Measurements from ENCODE around the gene HS3ST3B1.

The HS3ST3B1 gene

GRCh38 chr17:14296166-14296910 lies 4.5 kb upstream of the HS3ST3B1 start:
- WGBS, 2 experiments (ENCODE audit: insufficient coverage in 2 of 2) = 72 to 83% methylated on average over 5 to 10 of the region's 12 CpGs
- H3K4me3 ChIP-seq (ENCODE audit: extremely low read depth, insufficient read depth, low read length, poor library complexity, severe bottlenecking) = no peak overlapping the region
- H3K36me3 ChIP-seq (ENCODE audit: control insufficient read depth, insufficient read depth, low read length) = no peaks in the 10 kb centered on the region
- no peak overlapping the region for H3K27ac ChIP-seq (ENCODE audit: low read depth, low read length, severe bottlenecking)
- peaks cover 7% of the 10 kb centered on the region for H3K4me1 ChIP-seq (ENCODE audit: control insufficient read depth, insufficient read depth, low read length, poor library complexity, severe bottlenecking)
- H3K9me3 ChIP-seq (ENCODE audit: control insufficient read depth, low read length) = no peaks in the 10 kb centered on the region

GRCh38 chr17:14297161-14297851 lies 3.6 kb upstream of the HS3ST3B1 start:
- Histone ChIP-seq H3K9me3 (ENCODE audit: control insufficient read depth, low read length) (no peaks in the 10 kb centered on the region), H3K27ac (ENCODE audit: low read depth, low read length, severe bottlenecking) (no peak overlapping the region), H3K4me3 (ENCODE audit: extremely low read depth, insufficient read depth, low read length, poor library complexity, severe bottlenecking) (peak overlapping the region; percentile 41), H3K36me3 (ENCODE audit: control insufficient read depth, insufficient read depth, low read length) (no peaks in the 10 kb centered on the region), H3K4me1 (ENCODE audit: control insufficient read depth, insufficient read depth, low read length, poor library complexity, severe bottlenecking) (peaks cover 7% of the 10 kb centered on the region)
- 1 to 2% methylated on average over 40 to 53 of the region's 63 CpGs for WGBS, 2 experiments (ENCODE audit: insufficient coverage in 2 of 2)

GRCh38 chr17:14298221-14298946 lies 2.5 kb upstream of the HS3ST3B1 start:
- Histone ChIP-seq H3K4me1 (ENCODE audit: control insufficient read depth, insufficient read depth, low read length, poor library complexity, severe bottlenecking) (peaks cover 7% of the 10 kb centered on the region), H3K9me3 (ENCODE audit: control insufficient read depth, low read length) (no peaks in the 10 kb centered on the region), H3K4me3 (ENCODE audit: extremely low read depth, insufficient read depth, low read length, poor library complexity, severe bottlenecking) (peak overlapping the region; percentile 41), H3K27ac (ENCODE audit: low read depth, low read length, severe bottlenecking) (no peak overlapping the region), H3K36me3 (ENCODE audit: control insufficient read depth, insufficient read depth, low read length) (no peaks in the 10 kb centered on the region)
- 7% methylated on average over 26 to 39 of the region's 42 CpGs for WGBS, 2 experiments (ENCODE audit: insufficient coverage in 2 of 2)

DNA sequence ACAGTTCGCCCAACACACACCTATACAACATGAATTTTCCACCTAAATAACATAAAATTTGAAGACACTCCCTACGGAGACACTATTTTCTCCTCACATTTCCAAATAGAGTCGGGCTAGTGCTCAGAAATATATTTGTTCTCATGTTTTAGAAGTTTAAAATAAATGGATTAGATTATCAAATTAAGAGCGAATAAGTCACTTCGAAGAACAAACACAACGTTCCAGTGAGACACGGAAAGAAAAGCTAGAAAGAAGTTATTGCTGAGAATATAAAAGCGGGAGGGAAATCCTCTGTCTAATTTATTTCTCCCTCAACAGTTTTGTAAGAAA lies 2.0 kb upstream of the HS3ST3B1 start:
- Histone ChIP-seq H3K36me3 (ENCODE audit: control insufficient read depth, insufficient read depth, low read length) (no peaks in the 10 kb centered on the region), H3K27ac (ENCODE audit: low read depth, low read length, severe bottlenecking) (peak overlapping the region; percentile 71), H3K4me3 (ENCODE audit: extremely low read depth, insufficient read depth, low read length, poor library complexity, severe bottlenecking) (peak overlapping the region; percentile 40), H3K9me3 (ENCODE audit: control insufficient read depth, low read length) (no peaks in the 10 kb centered on the region), H3K4me1 (ENCODE audit: control insufficient read depth, insufficient read depth, low read length, poor library complexity, severe bottlenecking) (peaks cover 7% of the 10 kb centered on the region)
- 0 to 7% methylated on average over 1 to 5 of the region's 8 CpGs for WGBS, 2 experiments (ENCODE audit: insufficient coverage in 2 of 2)

- Histone ChIP-seq H3K4me3 (ENCODE audit: extremely low read depth, insufficient read depth, low read length, poor library complexity, severe bottlenecking) (peak overlapping the region; percentile 40), H3K27ac (ENCODE audit: low read depth, low read length, severe bottlenecking) (peak overlapping the region; percentile 71), H3K9me3 (ENCODE audit: control insufficient read depth, low read length) (no peaks in the 10 kb centered on the region), H3K36me3 (ENCODE audit: control insufficient read depth, insufficient read depth, low read length) (no peaks in the 10 kb centered on the region), H3K4me1 (ENCODE audit: control insufficient read depth, insufficient read depth, low read length, poor library complexity, severe bottlenecking) (peaks cover 7% of the 10 kb centered on the region)
- 0 to 1% methylated on average over 41 to 42 of the region's 52 CpGs for WGBS, 2 experiments (ENCODE audit: insufficient coverage in 2 of 2)
Measured at GRCh38 chr17:14299280-14300141, 1.4 kb upstream of the HS3ST3B1 start.

DNA sequence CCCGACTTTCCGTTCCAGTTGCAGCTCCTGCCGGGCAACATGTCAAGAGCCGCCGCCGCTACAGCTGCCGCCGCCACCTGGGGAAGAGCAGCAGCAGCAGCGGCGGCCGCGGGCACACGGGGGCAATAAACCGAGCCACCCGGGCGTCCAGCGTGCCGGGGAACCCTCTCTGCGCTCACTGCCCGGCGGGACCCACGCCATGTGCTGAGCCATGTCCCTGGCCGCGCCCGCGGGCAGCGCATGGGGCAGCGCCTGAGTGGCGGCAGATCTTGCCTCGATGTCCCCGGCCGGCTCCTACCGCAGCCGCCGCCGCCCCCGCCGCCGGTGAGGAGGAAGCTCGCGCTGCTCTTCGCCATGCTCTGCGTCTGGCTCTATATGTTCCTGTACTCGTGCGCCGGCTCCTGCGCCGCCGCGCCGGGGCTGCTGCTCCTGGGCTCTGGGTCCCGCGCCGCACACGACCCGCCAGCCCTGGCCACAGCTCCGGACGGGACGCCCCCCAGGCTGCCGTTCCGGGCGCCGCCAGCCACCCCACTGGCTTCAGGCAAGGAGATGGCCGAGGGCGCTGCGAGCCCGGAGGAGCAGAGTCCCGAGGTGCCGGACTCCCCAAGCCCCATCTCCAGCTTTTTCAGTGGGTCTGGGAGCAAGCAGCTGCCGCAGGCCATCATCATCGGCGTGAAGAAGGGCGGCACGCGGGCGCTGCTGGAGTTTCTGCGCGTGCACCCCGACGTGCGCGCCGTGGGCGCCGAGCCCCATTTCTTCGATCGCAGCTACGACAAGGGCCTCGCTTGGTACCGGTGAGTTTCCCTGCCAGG lies 604 bp downstream of the HS3ST3B1 start:
- Histone ChIP-seq H3K4me1 (ENCODE audit: control insufficient read depth, insufficient read depth, low read length, poor library complexity, severe bottlenecking) (peaks cover 13% of the 10 kb centered on the region), H3K4me3 (ENCODE audit: extremely low read depth, insufficient read depth, low read length, poor library complexity, severe bottlenecking) (peak overlapping the region; percentile 70), H3K9me3 (ENCODE audit: control insufficient read depth, low read length) (no peaks in the 10 kb centered on the region), H3K27ac (ENCODE audit: low read depth, low read length, severe bottlenecking) (no peak overlapping the region), H3K36me3 (ENCODE audit: control insufficient read depth, insufficient read depth, low read length) (no peaks in the 10 kb centered on the region)
- WGBS, 2 experiments (ENCODE audit: insufficient coverage in 2 of 2) = 0% methylated on average over 74 to 82 of the region's 90 CpGs

DNA sequence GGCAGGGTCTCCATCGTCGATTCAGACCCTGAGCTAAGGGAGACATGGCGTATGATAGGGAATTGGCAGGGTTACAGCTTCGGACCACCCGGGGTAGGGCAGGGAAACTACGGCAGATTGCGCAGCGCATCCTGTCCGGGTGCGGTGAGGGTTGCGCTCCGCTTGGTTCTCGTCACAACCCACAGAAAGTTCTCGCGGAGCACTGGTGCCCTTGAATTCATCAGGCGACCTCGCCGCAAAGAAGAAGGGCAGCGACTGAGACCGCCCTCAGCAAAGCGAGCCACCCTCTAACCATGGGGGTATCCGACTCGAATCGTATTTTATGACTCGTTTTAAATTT lies 1.2 kb downstream of the HS3ST3B1 start:
- no peak overlapping the region for H3K27ac ChIP-seq (ENCODE audit: low read depth, low read length, severe bottlenecking)

DNA sequence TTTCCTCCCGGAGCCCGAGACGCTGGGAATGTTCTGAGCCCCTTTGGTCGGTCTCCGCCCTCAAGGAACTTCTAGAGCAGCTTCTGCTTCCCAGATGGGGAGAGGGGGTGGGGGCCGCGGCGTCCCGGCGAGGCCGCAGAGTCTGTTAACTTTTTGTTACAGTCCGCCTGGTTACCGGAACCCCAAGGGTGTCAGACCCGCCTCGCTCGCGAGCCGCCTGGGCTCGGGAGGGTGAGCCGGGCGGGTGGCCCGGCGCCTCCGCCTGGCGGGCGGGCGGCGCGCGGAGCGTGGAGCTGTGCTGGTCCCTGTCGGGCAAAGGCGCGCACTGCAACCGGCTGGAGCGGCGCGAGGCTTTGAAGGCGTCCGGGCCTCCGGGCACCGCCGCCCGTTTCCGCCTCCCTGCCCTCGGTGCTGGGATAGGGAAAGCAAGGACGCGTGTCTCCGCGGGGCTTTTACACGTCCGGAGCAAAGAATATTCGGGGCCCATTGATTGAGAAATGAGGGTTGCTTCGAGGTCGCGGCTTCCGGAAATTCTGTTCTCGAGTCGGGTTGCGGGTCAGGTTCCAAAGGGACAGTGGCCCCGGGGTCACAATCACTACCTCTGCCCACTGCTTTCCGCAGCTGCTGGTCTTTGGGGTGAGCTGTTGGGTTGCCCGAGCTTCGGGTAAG lies 1.7 kb downstream of the HS3ST3B1 start:
- Histone ChIP-seq H3K4me3 (ENCODE audit: extremely low read depth, insufficient read depth, low read length, poor library complexity, severe bottlenecking) (peak overlapping the region; percentile 70), H3K9me3 (ENCODE audit: control insufficient read depth, low read length) (no peaks in the 10 kb centered on the region), H3K27ac (ENCODE audit: low read depth, low read length, severe bottlenecking) (no peak overlapping the region), H3K36me3 (ENCODE audit: control insufficient read depth, insufficient read depth, low read length) (no peaks in the 10 kb centered on the region), H3K4me1 (ENCODE audit: control insufficient read depth, insufficient read depth, low read length, poor library complexity, severe bottlenecking) (peaks cover 15% of the 10 kb centered on the region)
- 0% methylated on average over 45 to 46 of the region's 64 CpGs for WGBS, 2 experiments (ENCODE audit: insufficient coverage in 2 of 2)

More for the DNA sequence above, 1.2 kb downstream of the HS3ST3B1 start:
- H3K36me3 ChIP-seq (ENCODE audit: control insufficient read depth, insufficient read depth, low read length) = no peaks in the 10 kb centered on the region
- no peaks in the 10 kb centered on the region for H3K9me3 ChIP-seq (ENCODE audit: control insufficient read depth, low read length)
- peak overlapping the region; percentile 70 for H3K4me3 ChIP-seq (ENCODE audit: extremely low read depth, insufficient read depth, low read length, poor library complexity, severe bottlenecking)
- H3K4me1 ChIP-seq (ENCODE audit: control insufficient read depth, insufficient read depth, low read length, poor library complexity, severe bottlenecking) = peaks cover 15% of the 10 kb centered on the region
- WGBS, 2 experiments (ENCODE audit: insufficient coverage in 2 of 2) = 0% methylated on average over 20 to 21 of the region's 25 CpGs

- WGBS, 2 experiments (ENCODE audit: insufficient coverage in 2 of 2) = 0 to 1% methylated on average over 40 of the region's 56 CpGs
- no peaks in the 10 kb centered on the region for H3K9me3 ChIP-seq (ENCODE audit: control insufficient read depth, low read length)
- H3K4me3 ChIP-seq (ENCODE audit: extremely low read depth, insufficient read depth, low read length, poor library complexity, severe bottlenecking) = peak overlapping the region; percentile 70
- no peaks in the 10 kb centered on the region for H3K36me3 ChIP-seq (ENCODE audit: control insufficient read depth, insufficient read depth, low read length)
- H3K27ac ChIP-seq (ENCODE audit: low read depth, low read length, severe bottlenecking) = no peak overlapping the region
- peaks cover 12% of the 10 kb centered on the region for H3K4me1 ChIP-seq (ENCODE audit: control insufficient read depth, insufficient read depth, low read length, poor library complexity, severe bottlenecking)
Measured at GRCh38 chr17:14303343-14304221, 2.7 kb downstream of the HS3ST3B1 start.
